Measurements from ENCODE around the gene PXMP2.

PXMP2 gene

GRCh38 chr12:132719954-132720324 lies 32.6 kb downstream of the PXMP2 start:
- Histone ChIP-seq H3K4me3 (replicated peaks; ENCODE audit: insufficient read depth, low read length) (no peak overlapping the region), H3K27ac (replicated peaks) (no peak overlapping the region), H3K27me3 (ENCODE audit: insufficient read depth, poor library complexity, severe bottlenecking) (no peaks in the 10 kb centered on the region)
- no peak for TF ChIP-seq GABPA (IDR thresholded peaks at IDR 0.05; ENCODE audit: low read depth)
- TF ChIP-seq POLR2AphosphoS5 (IDR thresholded peaks at IDR 0.05; ENCODE audit: low read depth): no peak
- TF ChIP-seq SPI1 (IDR thresholded peaks at IDR 0.05; ENCODE audit: borderline replicate concordance, low read depth): no peak
- no peak for TF ChIP-seq CTCF (IDR thresholded peaks at IDR 0.05; ENCODE audit: insufficient read depth, low read length)
- TF ChIP-seq REST (IDR thresholded peaks at IDR 0.05; ENCODE audit: insufficient replicate concordance, low read depth): no peak
- DNase-seq (ENCODE audit: low read depth in 1 of 2, low spot score in 1 of 2): no peak

GRCh38 chr12:132720606-132721345 lies 33.4 kb downstream of the PXMP2 start:
- Histone ChIP-seq H3K27ac (replicated peaks) (no peak overlapping the region), H3K27me3 (ENCODE audit: insufficient read depth, poor library complexity, severe bottlenecking) (no peaks in the 10 kb centered on the region), H3K4me3 (replicated peaks; ENCODE audit: insufficient read depth, low read length) (no peak overlapping the region)
- TF ChIP-seq POLR2AphosphoS5 (IDR thresholded peaks at IDR 0.05; ENCODE audit: low read depth) (peak; percentile 18; the same call in 1 of the 2 replicates), GABPA (IDR thresholded peaks at IDR 0.05; ENCODE audit: low read depth) (no peak)
- DNase-seq (ENCODE audit: low read depth in 1 of 2, low spot score in 1 of 2): no peak

GRCh38 chr12:132723015-132723763 lies 35.8 kb downstream of the PXMP2 start:
- no peak overlapping the region for H3K27ac ChIP-seq (replicated peaks)

More at GRCh38 chr12:132723015-132723763, 35.8 kb downstream of the PXMP2 start:
- Histone ChIP-seq H3K4me3 (replicated peaks; ENCODE audit: insufficient read depth, low read length) (no peak overlapping the region), H3K27me3 (ENCODE audit: insufficient read depth, poor library complexity, severe bottlenecking) (no peaks in the 10 kb centered on the region)
- no peak for TF ChIP-seq SPI1 (IDR thresholded peaks at IDR 0.05; ENCODE audit: borderline replicate concordance, low read depth)
- TF ChIP-seq REST (IDR thresholded peaks at IDR 0.05; ENCODE audit: insufficient replicate concordance, low read depth): no peak
- TF ChIP-seq CTCF (IDR thresholded peaks at IDR 0.05; ENCODE audit: insufficient read depth, low read length): no peak
- TF ChIP-seq GABPA (IDR thresholded peaks at IDR 0.05; ENCODE audit: low read depth): no peak
- peak; percentile 36; the same call in 1 of the 2 replicates for TF ChIP-seq POLR2AphosphoS5 (IDR thresholded peaks at IDR 0.05; ENCODE audit: low read depth)
- no peak for DNase-seq (ENCODE audit: low read depth in 1 of 2, low spot score in 1 of 2)

Data from HL-60 (cell line).